H9 (cell line): ENCODE measurements around the gene SFXN5. TPM values are rescaled to one million over a fixed set of nuclear protein-coding genes. Genes with fewer than 3 reads are reported as not detected.

ENCODE experiments used
- DNase-seq: peaks from one replicate; pipeline ENCODE4 v3.0.0-alpha.2; 2017
- H2AFZ ChIP-seq: one replicate; pipeline ENCODE4 v1.6.1; 2013; ENCODE audit warnings: mild to moderate bottlenecking, low read length, control low read depth, moderate library complexity
- H2AK5ac ChIP-seq: 2 replicates; pipeline ENCODE4 v1.6.1; 2013; ENCODE audit warnings: low read length, control low read depth, mixed read lengths; ENCODE audit not compliant: insufficient read length
- H2BK120ac ChIP-seq: one replicate; pipeline ENCODE4 v1.6.1; 2013; ENCODE audit warnings: low read depth, mild to moderate bottlenecking, low read length, control low read depth, inconsistent platforms; ENCODE audit not compliant: poor library complexity, severe bottlenecking
- H2BK12ac ChIP-seq: 2 replicates; pipeline ENCODE4 v1.6.1; 2013; ENCODE audit warnings: low read length, control low read depth, mixed read lengths, low read depth; ENCODE audit not compliant: insufficient read length
- H2BK15ac ChIP-seq: 2 replicates; pipeline ENCODE4 v1.6.1; 2013; ENCODE audit warnings: low read depth, low read length, control low read depth
- H2BK20ac ChIP-seq: one replicate; pipeline ENCODE4 v1.6.1; 2013; ENCODE audit warnings: low read depth, mild to moderate bottlenecking, low read length, control low read depth, inconsistent platforms; ENCODE audit not compliant: poor library complexity, severe bottlenecking
- H2BK5ac ChIP-seq: 2 replicates; pipeline ENCODE4 v1.6.1; 2013; ENCODE audit warnings: low read length, control low read depth, mixed read lengths; ENCODE audit not compliant: insufficient read length
- H3K14ac ChIP-seq: 2 replicates; pipeline ENCODE4 v1.6.1; 2013; ENCODE audit warnings: low read length, control low read depth; ENCODE audit not compliant: insufficient read depth
- H3K18ac ChIP-seq: 2 replicates; pipeline ENCODE4 v1.6.1; 2013; ENCODE audit warnings: low read depth, mild to moderate bottlenecking, mixed read lengths, low read length, control low read depth; ENCODE audit not compliant: insufficient read length
- H3K23ac ChIP-seq: 2 replicates; pipeline ENCODE4 v1.6.1; 2013; ENCODE audit warnings: low read length, control low read depth, mixed read lengths, low read depth; ENCODE audit not compliant: insufficient read length
- H3K23me2 ChIP-seq: 2 replicates; pipeline ENCODE4 v1.6.1; 2013; ENCODE audit warnings: low read depth, mild to moderate bottlenecking, mixed read lengths, low read length, control low read depth; ENCODE audit not compliant: insufficient read length, poor library complexity, severe bottlenecking
- H3K27ac ChIP-seq: 2 replicates; pipeline ENCODE4 v1.5.1; 2013; ENCODE audit warnings: low read length, control low read depth, mixed read lengths, low read depth; ENCODE audit not compliant: insufficient read length
- H3K27me3 ChIP-seq: 2 replicates; pipeline ENCODE4 v1.6.1; 2013; ENCODE audit warnings: low read length, control low read depth, inconsistent platforms; ENCODE audit not compliant: insufficient read depth
- H3K4ac ChIP-seq: 2 replicates; pipeline ENCODE4 v1.6.1; 2013; ENCODE audit warnings: low read depth, mild to moderate bottlenecking, control low read depth, inconsistent platforms, low read length, moderate library complexity
- H3K4me1 ChIP-seq: 2 replicates; pipeline ENCODE4 v1.6.1; 2013; ENCODE audit warnings: low read length, control low read depth, inconsistent platforms; ENCODE audit not compliant: insufficient read depth
- H3K4me2 ChIP-seq: 2 replicates; pipeline ENCODE4 v1.6.1; 2013; ENCODE audit warnings: low read length, control low read depth, mixed read lengths; ENCODE audit not compliant: insufficient read length, insufficient read depth
- H3K56ac ChIP-seq: 2 replicates; pipeline ENCODE4 v1.6.1; 2013; ENCODE audit warnings: low read depth, mild to moderate bottlenecking, mixed read lengths, low read length, control low read depth; ENCODE audit not compliant: insufficient read length
- H3K79me1 ChIP-seq: 2 replicates; pipeline ENCODE4 v1.6.1; 2013; ENCODE audit warnings: low read depth, mild to moderate bottlenecking, moderate library complexity, low read length, control low read depth, inconsistent platforms; ENCODE audit not compliant: insufficient read depth, poor library complexity, severe bottlenecking
- H3K79me2 ChIP-seq: 2 replicates; pipeline ENCODE4 v1.6.1; 2013; ENCODE audit warnings: low read length, control low read depth, inconsistent platforms; ENCODE audit not compliant: insufficient read depth
- H3K9ac ChIP-seq: 2 replicates; pipeline ENCODE4 v1.6.1; 2013; ENCODE audit warnings: low read length, control low read depth, mixed read lengths; ENCODE audit not compliant: insufficient read length; ENCODE audit errors: extremely low read depth
- H3K9me3 ChIP-seq: one replicate; pipeline ENCODE4 v1.6.1; 2013; ENCODE audit warnings: low read depth, low read length, inconsistent platforms; ENCODE audit not compliant: control insufficient read depth
- H3T11ph ChIP-seq: one replicate; pipeline ENCODE4 v1.6.1; 2013; ENCODE audit warnings: mild to moderate bottlenecking, low read length, control low read depth, inconsistent platforms
- H4K20me1 ChIP-seq: one replicate; pipeline ENCODE4 v1.6.1; 2013; ENCODE audit not compliant: control insufficient read depth, insufficient read length, insufficient read depth
- H4K5ac ChIP-seq: 2 replicates; pipeline ENCODE4 v1.6.1; 2013; ENCODE audit warnings: low read depth, mild to moderate bottlenecking, mixed read lengths, low read length, control low read depth; ENCODE audit not compliant: insufficient read length
- H4K8ac ChIP-seq: replicated peaks from 2 replicates; pipeline ENCODE4 v1.6.1; 2013; ENCODE audit warnings: low read length, control low read depth, mixed read lengths, low read depth; ENCODE audit not compliant: insufficient read length
- H4K91ac ChIP-seq: 2 replicates; pipeline ENCODE4 v1.6.1; 2013; ENCODE audit warnings: low read depth, mild to moderate bottlenecking, moderate library complexity, mixed read lengths, low read length, control low read depth; ENCODE audit not compliant: insufficient read length
- H3K27ac Mint-ChIP-seq, 3 experiments: 2 replicates in 2 of 3; 3 replicates in 1 of 3; pipeline ENCODE4 v1.8.0; 2020 to 2021; ENCODE audit warnings: mixed read lengths in 3 of 3, mild to moderate bottlenecking in 1 of 3, moderate library complexity in 1 of 3
- H3K27me3 Mint-ChIP-seq: 2 replicates; pipeline ENCODE4 v1.8.0; 2021; ENCODE audit warnings: low read depth, mild to moderate bottlenecking, moderate library complexity, mixed read lengths
- H3K36me3 Mint-ChIP-seq, 3 experiments: 2 replicates in 2 of 3; 3 replicates in 1 of 3; pipeline ENCODE4 v1.8.0; 2020 to 2021; ENCODE audit warnings: low read depth in 3 of 3, mixed read lengths in 3 of 3; ENCODE audit not compliant: insufficient read depth in 1 of 3
- H3K4me1 Mint-ChIP-seq, 2 experiments: 2 replicates each; pipeline ENCODE4 v1.8.0; 2020; ENCODE audit warnings: mixed read lengths in 2 of 2
- H3K4me3 Mint-ChIP-seq, 2 experiments: 2 replicates in 1 of 2; 3 replicates in 1 of 2; pipeline ENCODE4 v1.8.0; 2020 to 2021; ENCODE audit warnings: mild to moderate bottlenecking in 2 of 2, mixed read lengths in 2 of 2, moderate library complexity in 1 of 2
- H3K9me3 Mint-ChIP-seq, 2 experiments: 2 replicates in 1 of 2; 3 replicates in 1 of 2; pipeline ENCODE4 v1.8.0; 2020; ENCODE audit warnings: mild to moderate bottlenecking in 2 of 2, mixed read lengths in 2 of 2, moderate library complexity in 1 of 2
- CTCF ChIP-seq: fragments of 200-600 bp; sonication (generic); conservative IDR thresholded peaks from 3 replicates; pipeline ENCODE4 v1.8.0; 2021; ENCODE audit warnings: antibody characterized with exemption, mild to moderate bottlenecking
- WGBS: extraction: QIAGEN DNeasy Blood & Tissue Kit; methylation state at CpG from one replicate; pipeline ENCODE4 v1.1.7; 2013; ENCODE audit warnings: missing lambda C conversion rate, low lambda C conversion rate, mixed read lengths; ENCODE audit not compliant: insufficient read length; ENCODE audit errors: extremely low coverage; 5-methylcytosine and 5-hydroxymethylcytosine counted together
- total RNA-seq: library from RNA; stranded (reverse); gene quantifications from 2 replicates; pipeline ENCODE4 v1.2.1, GENCODE V29; 2021

The SFXN5 gene
- total RNA-seq, 1 experiment from 2014 or later = 30.9 TPM

- no peaks in the 10 kb centered on the region for H3K23me2 ChIP-seq
- H2BK12ac ChIP-seq = no peak overlapping the region
- Mint-ChIP-seq H3K9me3 (no peaks in the 10 kb centered on the region), H3K36me3 (peaks cover 0 to 11% (median 5%) of the 10 kb centered on the region in 3 experiments; a peak in 4 of 7 replicates), H3K4me1 (peaks cover 8 to 17% of the 10 kb centered on the region in 2 experiments), H3K27me3 (no peaks in the 10 kb centered on the region; the same call in 1 of the 2 replicates), H3K4me3 (no peak overlapping the region), H3K27ac (0 out of 7 replicates have a peak overlapping the region, but pooled peaks of 1 of the 3 experiments have one; percentile 5)
- H4K91ac ChIP-seq = no peak overlapping the region
- no peak overlapping the region for H3T11ph ChIP-seq
- H3K27ac ChIP-seq = no peak overlapping the region
- no CpG with 5 or more reads among the region's 13 CpGs for WGBS
- no peak overlapping the region for H3K18ac ChIP-seq
- no peak overlapping the region for H2AK5ac ChIP-seq
- no peak overlapping the region for H3K23ac ChIP-seq
- no peak for TF ChIP-seq CTCF
- H3K9ac ChIP-seq = no peak overlapping the region
- no peak overlapping the region for H2BK20ac ChIP-seq
- H2BK120ac ChIP-seq = no peak overlapping the region
- no peak for DNase-seq
- H3K56ac ChIP-seq = no peak overlapping the region
- H3K27me3 ChIP-seq = no peaks in the 10 kb centered on the region
- no peak overlapping the region for H2BK15ac ChIP-seq
- no peak overlapping the region for H2BK5ac ChIP-seq
- no peak overlapping the region; the same call in 1 of the 2 replicates for H3K14ac ChIP-seq
- H3K4ac ChIP-seq = no peak overlapping the region
- H3K79me2 ChIP-seq = no peaks in the 10 kb centered on the region
- H3K79me1 ChIP-seq = no peaks in the 10 kb centered on the region
- H3K4me1 ChIP-seq = no peaks in the 10 kb centered on the region
- H4K8ac ChIP-seq = no peak overlapping the region
- H3K9me3 ChIP-seq = no peaks in the 10 kb centered on the region
- no peak overlapping the region for H3K4me2 ChIP-seq
- H2AFZ ChIP-seq = no peak overlapping the region
- H4K5ac ChIP-seq = no peak overlapping the region
- H4K20me1 ChIP-seq = peaks cover 3% of the 10 kb centered on the region
Measured at GRCh38 chr2:73078457-73079411, 7.2 kb upstream of the SFXN5 start.
